GM12878 (cell line): Measurements from ENCODE around the gene MANF. TPM values are rescaled to one million over a fixed set of nuclear protein-coding genes. Genes with fewer than 3 reads are reported as not detected.

Experiments used
- ATAC-seq: fragments of 200-7000 bp; cut with Tn5 transposase; 3 replicates; pipeline ENCODE4 v1.9.1; 2020; ENCODE audit warnings: mild to moderate bottlenecking, moderate library complexity
- BruUV-seq: library from RNA; stranded (reverse); fragments of 400-500 nt; replicated peaks from 2 replicates; lab custom pipeline; 2021; lab: Mats Ljungman, UMichigan
- CTCF ChIA-PET: fragments of 300-600 bp; sonication (Branson Sonifier 250); formaldehyde crosslinking; extraction: SDS; loops from one replicate; lab custom pipeline; 2021; ENCODE audit warnings: inconsistent platforms; lab: Yijun Ruan, JAX
- POLR2A ChIA-PET: fragments of 350-600 bp; formaldehyde crosslinking; extraction: SDS; loops from one replicate; lab custom pipeline; 2021; ENCODE audit warnings: inconsistent platforms; lab: Charles Lee
- RAD21 ChIA-PET: fragments of 300-600 bp; sonication (Branson Sonifier 250); formaldehyde crosslinking; loops from one replicate; lab custom pipeline; 2023; ENCODE audit warnings: antibody characterized with exemption; ENCODE audit not compliant: unreplicated experiment; lab: Charles Lee
- SMC1A ChIA-PET: fragments of 300-600 bp; sonication (Branson Sonifier 250); formaldehyde crosslinking; loops from one replicate; lab custom pipeline; 2023; ENCODE audit not compliant: unreplicated experiment, uncharacterized antibody; lab: Charles Lee
- DNase-seq: peaks from one replicate; pipeline ENCODE4 v3.0.0-alpha.2; 2011; ENCODE audit warnings: low read depth, low spot score
- FAIRE-seq: peaks from 3 replicates; lab custom pipeline; 2011; peaks lifted over from hg19 to GRCh38; lab: Jason Lieb, UNC
- H2AFZ ChIP-seq: 2 replicates; pipeline ENCODE4 v1.6.0; 2011; ENCODE audit warnings: low read depth, low read length, control low read depth; ENCODE audit not compliant: control insufficient read depth
- H3K27ac ChIP-seq: 2 replicates; pipeline ENCODE4 v1.5.1; 2011; ENCODE audit warnings: control low read depth; ENCODE audit not compliant: control insufficient read depth, insufficient read depth
- H3K27me3 ChIP-seq, 2 experiments: replicated peaks in 1 of 2; 2 replicates each; pipeline versions ENCODE4 v1.6.0 to v1.6.1; 2011; ENCODE audit warnings: low read length in 1 of 2; ENCODE audit not compliant: control insufficient read depth in 2 of 2, insufficient read depth in 2 of 2
- H3K36me3 ChIP-seq, 2 experiments: 2 replicates each; pipeline ENCODE4 v1.5.1; 2011; ENCODE audit warnings: low read length in 1 of 2; ENCODE audit not compliant: control insufficient read depth in 2 of 2, insufficient read depth in 2 of 2
- H3K4me1 ChIP-seq: 2 replicates; pipeline ENCODE4 v1.6.1; 2011; ENCODE audit warnings: mild to moderate bottlenecking, low read length, moderate library complexity, mixed read lengths; ENCODE audit not compliant: control insufficient read depth, insufficient read depth
- H3K4me2 ChIP-seq: 2 replicates; pipeline ENCODE4 v1.6.0; 2011; ENCODE audit warnings: control low read depth; ENCODE audit not compliant: control insufficient read depth, insufficient read depth
- H3K4me3 ChIP-seq: fragments of 200-600 bp; sonication (generic); 2 replicates; pipeline ENCODE4 v1.5.1; 2016
- H3K79me2 ChIP-seq: 2 replicates; pipeline ENCODE4 v1.6.0; 2011; ENCODE audit warnings: low read length; ENCODE audit not compliant: control insufficient read depth, insufficient read depth
- H3K9ac ChIP-seq: 2 replicates; pipeline ENCODE4 v1.8.0; 2011; ENCODE audit warnings: low read length, control low read depth, mixed read lengths; ENCODE audit not compliant: control insufficient read depth, insufficient read depth
- H3K9me3 ChIP-seq: replicated peaks from 3 replicates; pipeline ENCODE4 v1.5.1; 2011; ENCODE audit warnings: mild to moderate bottlenecking, low read length; ENCODE audit not compliant: control insufficient read depth, insufficient read depth
- H4K20me1 ChIP-seq: 2 replicates; pipeline ENCODE4 v1.6.0; 2011; ENCODE audit not compliant: control insufficient read depth, insufficient read depth
- EZH2 ChIP-seq: IDR thresholded peaks from 2 replicates; pipeline ENCODE4 v1.6.1; 2012; ENCODE audit warnings: low read depth, mild to moderate bottlenecking, control low read depth, inconsistent platforms, low read length, borderline replicate concordance; ENCODE audit not compliant: control insufficient read depth
- FOS ChIP-seq: IDR thresholded peaks from 3 replicates; pipeline ENCODE4 v1.6.1; 2011; ENCODE audit warnings: borderline replicate concordance; ENCODE audit not compliant: insufficient read length; ENCODE audit errors: extremely low read depth
- MLLT1 ChIP-seq: fragments of 450-650 bp; IDR thresholded peaks from 2 replicates; pipeline ENCODE4 v1.6.1; 2016; ENCODE audit warnings: mild to moderate bottlenecking
- NBN ChIP-seq: fragments of 450-650 bp; IDR thresholded peaks from 2 replicates; pipeline ENCODE4 v1.6.1; 2016
- SRF ChIP-seq, 2 experiments: IDR thresholded peaks; 2 replicates each; pipeline ENCODE4 v1.6.1; 2011; ENCODE audit warnings: low read depth in 2 of 2, low read length in 2 of 2, mild to moderate bottlenecking in 1 of 2, moderate library complexity in 1 of 2
- TARDBP ChIP-seq: IDR thresholded peaks from 2 replicates; pipeline ENCODE4 v1.6.1; 2016; ENCODE audit warnings: borderline replicate concordance
- USF2 ChIP-seq: IDR thresholded peaks from 2 replicates; pipeline ENCODE4 v1.6.1; 2011; ENCODE audit warnings: low read depth, low read length, improper control_type of control experiment, borderline replicate concordance
- whole genome bisulfite sequencing: methylation state at CpG from one replicate; pipeline ENCODE4 v1.1.6; 2016; ENCODE audit warnings: low lambda C conversion rate; ENCODE audit not compliant: insufficient replicate concordance, insufficient coverage; ENCODE audit errors: missing lambda C conversion rate; 5-methylcytosine and 5-hydroxymethylcytosine counted together
- in situ Hi-C: fragments of 300-500 bp; cut with MboI; formaldehyde crosslinking; loops from 9 replicates; pipeline ENCODE4 v1.14.3; 2018; ENCODE audit warnings: mixed read lengths
- intact Hi-C: fragments of 100-400 bp; cut with micrococcal nuclease; formaldehyde crosslinking; loops from one replicate; pipeline ENCODE4 v1.14.2; 2022; ENCODE audit not compliant: unreplicated experiment
- polyA plus RNA-seq, 11 experiments: library from polyadenylated mRNA; depleted of rRNA in 4 of 11; unstranded in 6 of 11; stranded (reverse) in 5 of 11; fragments of >200 nt; fragmentation: Nextera tagmentation in 4 of 11; fragmentation: Illumina TruSeq in 1 of 11; extraction: Ambion mirVana in 4 of 11; extraction: Trizol in 1 of 11; gene quantifications; 1 replicate in 1 of 11; 2 replicates in 10 of 11; pipeline versions ENCODE4 v1.2.1 to v1.2.3, GENCODE V29; 2011 to 2016; ENCODE audit warnings: inconsistent platforms in 2 of 11, missing spikeins in 2 of 11, low read depth in 1 of 11
- total RNA-seq, 4 experiments: library from RNA; depleted of rRNA in 3 of 4; stranded (reverse); fragments of >200 nt in 3 of 4; fragmentation: Illumina TruSeq in 1 of 4; extraction: Trizol in 1 of 4; gene quantifications; 2 replicates each; pipeline versions ENCODE4 v1.2.1 to v1.2.3, GENCODE V29; 2013 to 2021

The MANF gene
- total and polyA plus RNA-seq, 10 of the 15 experiments (the other 5 are each of a cell fraction or from before 2014, with no cell fraction given), result 22.0 to 120 (median 82.9) TPM

GRCh38 chr3:51374456-51374855, 10.6 kb upstream of the MANF start:
- ChIA-PET SMC1A (no interaction called here), RAD21 (no interaction called here), POLR2A (no interaction called here), CTCF (interaction anchor here (0.6 kb wide), 1 partner anchor 410 kb away, joined by 3 read pairs; no protein-coding TSS in a partner anchor)
- in situ Hi-C loops, result no loop called here
- FAIRE-seq (no peak), ATAC-seq (no peak), DNase-seq (no peak)
- Histone ChIP-seq H4K20me1 (no peaks in the 10 kb centered on the region), H2AFZ (no peak overlapping the region), H3K79me2 (no peaks in the 10 kb centered on the region), H3K27me3 (no peaks in the 10 kb centered on the region; a peak in 1 of 4 replicates), H3K4me1 (no peaks in the 10 kb centered on the region), H3K4me2 (no peak overlapping the region), H3K9ac (no peak overlapping the region), H3K4me3 (no peak overlapping the region), H3K36me3 (no peaks in the 10 kb centered on the region), H3K9me3 (no peaks in the 10 kb centered on the region), H3K27ac (no peak overlapping the region)
- intact Hi-C loops, result no loop called here
- no TSS peak for BruUV-seq
- TF ChIP-seq TARDBP, result no peak
- TF ChIP-seq SRF (IDR thresholded peaks at IDR 0.05; ENCODE audit: low read depth in 2 of 2, low read length in 2 of 2), result no peak
- TF ChIP-seq EZH2, result no peak
- no peak for TF ChIP-seq FOS
- no peak for TF ChIP-seq USF2
- no peak for TF ChIP-seq NBN
- TF ChIP-seq MLLT1, result no peak
- 74% methylated on average over 11 of the region's 11 CpGs for WGBS
